Neural crest cell (in vitro differentiated cells): ENCODE data around the gene ETFDH. TPM values are rescaled to one million over a fixed set of nuclear protein-coding genes. Genes with fewer than 3 reads are reported as not detected.
"Not testable (repeated sequence)": the region's sequence is repeated elsewhere in the genome, so short reads cannot be mapped to it uniquely, and the experiment has no call there.

Experiments
- DNase-seq: peaks from one replicate; pipeline ENCODE4 v3.0.0; 2021; ENCODE audit warnings: low read depth, mixed read lengths, low spot score
- H3K27ac Mint-ChIP-seq: one replicate; pipeline ENCODE4 v1.8.0; 2021; ENCODE audit warnings: mild to moderate bottlenecking, mixed read lengths; ENCODE audit not compliant: unreplicated experiment
- H3K27me3 Mint-ChIP-seq: 2 replicates; pipeline ENCODE4 v1.8.0; 2021; ENCODE audit warnings: low read depth, mild to moderate bottlenecking, mixed read lengths
- H3K36me3 Mint-ChIP-seq: 2 replicates; pipeline ENCODE4 v1.8.0; 2021; ENCODE audit warnings: low read depth, mild to moderate bottlenecking, mixed read lengths
- H3K4me1 Mint-ChIP-seq: 2 replicates; pipeline ENCODE4 v1.8.0; 2021; ENCODE audit warnings: mixed read lengths
- H3K4me3 Mint-ChIP-seq: one replicate; pipeline ENCODE4 v1.8.0; 2021; ENCODE audit warnings: mild to moderate bottlenecking, mixed read lengths
- H3K9me3 Mint-ChIP-seq: 2 replicates; pipeline ENCODE4 v1.8.0; 2021; ENCODE audit warnings: mixed read lengths
- CTCF ChIP-seq: fragments of 200-600 bp; sonication (generic); conservative IDR thresholded peaks from 2 replicates; pipeline ENCODE4 v1.5.0; 2021; ENCODE audit warnings: antibody characterized with exemption, mild to moderate bottlenecking
- total RNA-seq: library from RNA; stranded (reverse); gene quantifications from 2 replicates; pipeline ENCODE4 v1.2.1, GENCODE V29; 2021

ETFDH gene
- total RNA-seq, 1 donor from 2014 or later = 15.8 TPM

DNA sequence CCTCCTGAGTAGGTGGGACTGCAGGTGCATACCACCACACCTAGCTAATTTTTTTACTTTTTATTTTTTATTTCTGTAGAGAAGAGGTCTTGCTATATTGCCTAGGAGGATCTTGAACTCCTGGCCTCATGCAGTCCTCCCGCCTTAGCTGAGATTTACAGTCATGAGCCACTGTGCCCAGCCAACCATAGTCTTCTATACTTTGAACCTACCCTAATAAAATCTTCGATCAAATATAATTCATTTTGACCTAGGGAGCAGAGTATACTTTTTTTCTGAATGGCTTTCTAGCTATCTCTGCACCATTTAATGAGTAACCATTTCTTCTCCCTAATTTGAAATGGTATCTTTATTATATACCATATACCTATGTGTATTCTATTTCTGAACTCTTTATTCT is 6.7 kb downstream of the ETFDH start:
- no peak for TF ChIP-seq CTCF
- H3K4me3 Mint-ChIP-seq = no peak overlapping the region
- no peaks in the 10 kb centered on the region for H3K27me3 Mint-ChIP-seq
- no peaks in the 10 kb centered on the region for H3K9me3 Mint-ChIP-seq
- H3K27ac Mint-ChIP-seq = no peak overlapping the region
- H3K4me1 Mint-ChIP-seq = peaks cover under 1% of the 10 kb centered on the region
- H3K36me3 Mint-ChIP-seq = no peaks in the 10 kb centered on the region
- DNase-seq = no peak

GRCh38 chr4:158681629-158682028 is 9.5 kb downstream of the ETFDH start:
- peaks cover 4% of the 10 kb centered on the region for H3K36me3 Mint-ChIP-seq

DNA sequence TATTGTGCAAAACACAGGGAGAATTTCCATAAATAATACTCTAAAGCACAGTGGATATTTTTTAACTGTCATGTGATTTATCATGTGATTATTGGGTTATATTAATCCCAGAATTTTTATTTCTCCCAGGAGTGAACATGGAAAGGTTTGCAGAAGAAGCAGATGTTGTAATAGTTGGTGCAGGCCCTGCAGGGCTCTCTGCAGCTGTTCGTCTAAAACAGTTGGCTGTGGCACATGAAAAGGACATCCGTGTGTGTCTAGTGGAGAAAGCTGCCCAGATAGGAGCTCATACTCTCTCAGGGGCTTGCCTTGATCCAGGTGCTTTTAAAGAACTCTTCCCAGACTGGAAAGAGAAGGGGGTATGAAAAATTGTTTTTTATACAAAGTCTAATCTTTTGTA is 10.0 kb downstream of the ETFDH start:
- H3K27me3 Mint-ChIP-seq = no peaks in the 10 kb centered on the region
- no peaks in the 10 kb centered on the region for H3K9me3 Mint-ChIP-seq
- no peak overlapping the region for H3K27ac Mint-ChIP-seq
- H3K4me3 Mint-ChIP-seq = no peak overlapping the region
- TF ChIP-seq CTCF = no peak
- no peak for DNase-seq
- peaks cover 8% of the 10 kb centered on the region for H3K36me3 Mint-ChIP-seq
- H3K4me1 Mint-ChIP-seq = no peaks in the 10 kb centered on the region

More at GRCh38 chr4:158681629-158682028, 9.5 kb downstream of the ETFDH start:
- no peak for DNase-seq
- H3K9me3 Mint-ChIP-seq = no peaks in the 10 kb centered on the region
- TF ChIP-seq CTCF = no peak
- no peak overlapping the region for H3K27ac Mint-ChIP-seq
- H3K27me3 Mint-ChIP-seq = no peaks in the 10 kb centered on the region
- H3K4me1 Mint-ChIP-seq = no peaks in the 10 kb centered on the region
- H3K4me3 Mint-ChIP-seq = no peak overlapping the region

- DNase-seq = no peak
- H3K4me3 Mint-ChIP-seq = no peak overlapping the region
- H3K36me3 Mint-ChIP-seq = peaks cover 8% of the 10 kb centered on the region
- TF ChIP-seq CTCF = no peak
- no peak overlapping the region for H3K27ac Mint-ChIP-seq
- no peaks in the 10 kb centered on the region for H3K4me1 Mint-ChIP-seq
- no peaks in the 10 kb centered on the region for H3K9me3 Mint-ChIP-seq
- no peaks in the 10 kb centered on the region for H3K27me3 Mint-ChIP-seq
These were observed 16.7 kb downstream of the ETFDH start for GRCh38 chr4:158688813-158689212.

- Mint-ChIP-seq H3K4me1 (peaks cover 3% of the 10 kb centered on the region), H3K9me3 (no peaks in the 10 kb centered on the region), H3K27me3 (no peaks in the 10 kb centered on the region), H3K36me3 (peaks cover 13% of the 10 kb centered on the region), H3K27ac (no peak overlapping the region), H3K4me3 (no peak overlapping the region)
- no peak for TF ChIP-seq CTCF
- no peak for DNase-seq
These were observed 32.2 kb downstream of the ETFDH start for GRCh38 chr4:158704274-158704673.

DNA sequence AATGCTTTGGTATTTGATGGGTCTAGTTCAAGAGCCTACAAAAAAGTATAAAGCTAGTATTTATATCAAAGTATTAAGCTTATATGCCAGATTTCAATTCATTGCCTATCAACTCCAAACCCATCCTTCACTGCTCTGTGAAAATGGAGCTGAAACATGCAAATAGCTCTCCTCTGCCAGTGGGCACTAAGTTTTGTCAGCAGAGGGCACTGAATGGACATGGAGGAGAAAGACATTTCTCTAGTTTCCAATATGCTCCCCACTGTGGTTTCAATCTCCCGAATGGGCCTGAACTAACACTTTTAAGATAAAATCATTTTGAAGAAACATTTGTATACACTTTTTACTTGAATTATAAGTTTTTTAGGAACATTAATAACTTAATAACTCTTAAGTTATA is 38.7 kb downstream of the ETFDH start:
- no peak for DNase-seq
- Mint-ChIP-seq H3K27ac (no peak overlapping the region), H3K36me3 (peaks cover 32% of the 10 kb centered on the region), H3K4me1 (no peaks in the 10 kb centered on the region), H3K27me3 (no peaks in the 10 kb centered on the region), H3K4me3 (no peak overlapping the region), H3K9me3 (no peaks in the 10 kb centered on the region)
- TF ChIP-seq CTCF = no peak

DNA sequence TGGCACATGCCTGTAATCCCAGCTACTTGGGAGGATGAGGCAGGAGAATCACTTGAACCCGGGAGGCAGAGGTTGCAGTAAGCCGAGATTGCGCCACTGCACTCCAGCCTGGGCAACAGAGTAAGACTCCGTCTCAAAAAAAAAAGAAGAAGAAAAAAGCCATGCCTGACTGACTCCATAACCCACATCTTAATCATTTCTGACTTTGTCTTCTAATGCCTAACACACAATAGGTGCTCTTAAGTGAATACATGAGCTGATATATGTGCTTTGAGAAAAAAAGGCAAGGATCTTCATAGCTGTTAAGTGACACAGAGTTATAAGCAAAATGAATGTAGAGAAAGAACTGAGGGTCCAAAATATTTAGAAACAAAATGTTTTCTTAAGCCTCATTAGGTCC is 40.5 kb downstream of the ETFDH start:
- H3K27me3 Mint-ChIP-seq, H3K27ac Mint-ChIP-seq, DNase-seq, H3K9me3 Mint-ChIP-seq, H3K4me3 Mint-ChIP-seq, H3K4me1 Mint-ChIP-seq: not testable (repeated sequence)
- peaks cover 31% of the 10 kb centered on the region for H3K36me3 Mint-ChIP-seq
